Smooth muscle cell (in vitro differentiated cells): Measurements from ENCODE around the gene ATAD3B. TPM values are rescaled to one million over a fixed set of nuclear protein-coding genes. Genes with fewer than 3 reads are reported as not detected.
"Not testable (repeated sequence)": the region's sequence is repeated elsewhere in the genome, so short reads cannot be mapped to it uniquely, and the experiment has no call there.

Source experiments
- DNase-seq: peaks from one replicate; lab custom pipeline; 2025; ENCODE audit not compliant: unreplicated experiment; lab: John Stamatoyannopoulos, UW
- H2AFZ ChIP-seq: fragments of 200-600 bp; sonication (generic); 2 replicates; pipeline ENCODE4 v1.6.0; 2016; ENCODE audit warnings: antibody characterized with exemption, low read depth, mild to moderate bottlenecking
- H3F3A ChIP-seq: fragments of 200-600 bp; sonication (generic); 2 replicates; pipeline ENCODE4 v1.6.0; 2017; ENCODE audit warnings: antibody characterized with exemption, low read depth
- H3K27ac ChIP-seq: fragments of 200-600 bp; sonication (generic); 2 replicates; pipeline ENCODE4 v1.5.1; 2016; ENCODE audit warnings: low read depth, mild to moderate bottlenecking
- H3K27me3 ChIP-seq: fragments of 200-600 bp; sonication (generic); 2 replicates; pipeline ENCODE4 v1.6.1; 2016; ENCODE audit warnings: low read depth, mild to moderate bottlenecking
- H3K36me3 ChIP-seq: fragments of 200-600 bp; sonication (generic); 2 replicates; pipeline ENCODE4 v1.5.1; 2016; ENCODE audit warnings: low read depth
- H3K4me1 ChIP-seq: fragments of 200-600 bp; sonication (generic); 2 replicates; pipeline ENCODE4 v1.5.1; 2016; ENCODE audit warnings: low read depth
- H3K4me2 ChIP-seq: fragments of 200-600 bp; sonication (generic); 2 replicates; pipeline ENCODE4 v1.6.0; 2016; ENCODE audit warnings: mild to moderate bottlenecking
- H3K4me3 ChIP-seq: fragments of 200-600 bp; sonication (generic); 2 replicates; pipeline ENCODE4 v1.5.1; 2016; ENCODE audit warnings: mild to moderate bottlenecking
- H3K79me2 ChIP-seq: fragments of 200-600 bp; sonication (generic); 2 replicates; pipeline ENCODE4 v1.6.0; 2016; ENCODE audit warnings: low read depth, mild to moderate bottlenecking
- H3K9ac ChIP-seq: fragments of 200-600 bp; sonication (generic); 2 replicates; pipeline ENCODE4 v1.6.0; 2016; ENCODE audit warnings: low read depth
- H3K9me3 ChIP-seq: fragments of 200-600 bp; sonication (generic); replicated peaks from 2 replicates; pipeline ENCODE4 v1.5.1; 2016; ENCODE audit warnings: low read depth
- H4K20me1 ChIP-seq: fragments of 200-600 bp; sonication (generic); 2 replicates; pipeline ENCODE4 v1.6.0; 2016; ENCODE audit warnings: low read depth
- CTCF ChIP-seq: fragments of 200-600 bp; sonication (generic); IDR thresholded peaks from 2 replicates; pipeline ENCODE4 v1.5.1; 2017; ENCODE audit warnings: borderline replicate concordance, mild to moderate bottlenecking, antibody characterized with exemption; ENCODE audit not compliant: insufficient read depth, poor library complexity, severe bottlenecking
- WGBS: methylation state at CpG from one replicate; pipeline ENCODE4 v1.1.7; 2016; ENCODE audit warnings: low lambda C conversion rate; 5-methylcytosine and 5-hydroxymethylcytosine counted together
- polyA plus RNA-seq: library from polyadenylated mRNA; unstranded; fragments of >200 nt; fragmentation: Nextera tagmentation; extraction: Ambion mirVana; gene quantifications from 2 replicates; pipeline ENCODE4 v1.2.1, GENCODE V29; 2016
- total RNA-seq: library from RNA; depleted of rRNA; stranded (reverse); fragments of >200 nt; gene quantifications from 2 replicates; pipeline ENCODE4 v1.2.3, GENCODE V29; 2014

Gene ATAD3B
- total and polyA plus RNA-seq, 2 experiments from 2014 or later = 8.6 to 20.2 TPM

GRCh38 chr1:1524750-1525383, 53.3 kb downstream of the ATAD3B start:
- not testable (repeated sequence) for H3K4me3 ChIP-seq, H3K9me3 ChIP-seq, H3K79me2 ChIP-seq, H3K4me2 ChIP-seq, DNase-seq, H3K4me1 ChIP-seq, H3K27me3 ChIP-seq, H3K36me3 ChIP-seq, H3K27ac ChIP-seq, H2AFZ ChIP-seq, H4K20me1 ChIP-seq, H3K9ac ChIP-seq, H3F3A ChIP-seq
- 97% methylated on average over 24 of the region's 30 CpGs for WGBS

DNA sequence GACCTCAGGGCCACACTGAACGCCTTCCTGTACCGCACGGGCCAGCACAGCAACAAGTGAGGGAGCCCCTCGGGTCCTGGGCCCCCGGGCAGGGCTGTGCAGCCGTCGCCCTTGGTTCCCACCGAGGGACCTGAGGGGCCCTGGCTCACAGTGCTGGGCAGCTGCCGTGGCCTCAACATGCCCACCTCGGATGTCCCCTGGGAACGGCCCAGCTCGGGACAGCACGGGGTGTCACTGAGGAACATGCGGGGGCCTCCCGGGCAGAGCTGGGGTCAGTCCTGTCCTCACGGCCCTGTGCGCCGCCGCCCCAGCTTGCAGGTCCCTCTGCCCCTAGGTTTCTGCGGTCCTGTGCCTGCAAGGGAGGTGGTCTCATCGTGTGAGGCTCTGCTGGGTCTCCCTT, 54.9 kb downstream of the ATAD3B start:
- 98% methylated on average over 17 of the region's 21 CpGs for WGBS
- H3K9me3 ChIP-seq, H3K9ac ChIP-seq: not testable (repeated sequence)

DNA sequence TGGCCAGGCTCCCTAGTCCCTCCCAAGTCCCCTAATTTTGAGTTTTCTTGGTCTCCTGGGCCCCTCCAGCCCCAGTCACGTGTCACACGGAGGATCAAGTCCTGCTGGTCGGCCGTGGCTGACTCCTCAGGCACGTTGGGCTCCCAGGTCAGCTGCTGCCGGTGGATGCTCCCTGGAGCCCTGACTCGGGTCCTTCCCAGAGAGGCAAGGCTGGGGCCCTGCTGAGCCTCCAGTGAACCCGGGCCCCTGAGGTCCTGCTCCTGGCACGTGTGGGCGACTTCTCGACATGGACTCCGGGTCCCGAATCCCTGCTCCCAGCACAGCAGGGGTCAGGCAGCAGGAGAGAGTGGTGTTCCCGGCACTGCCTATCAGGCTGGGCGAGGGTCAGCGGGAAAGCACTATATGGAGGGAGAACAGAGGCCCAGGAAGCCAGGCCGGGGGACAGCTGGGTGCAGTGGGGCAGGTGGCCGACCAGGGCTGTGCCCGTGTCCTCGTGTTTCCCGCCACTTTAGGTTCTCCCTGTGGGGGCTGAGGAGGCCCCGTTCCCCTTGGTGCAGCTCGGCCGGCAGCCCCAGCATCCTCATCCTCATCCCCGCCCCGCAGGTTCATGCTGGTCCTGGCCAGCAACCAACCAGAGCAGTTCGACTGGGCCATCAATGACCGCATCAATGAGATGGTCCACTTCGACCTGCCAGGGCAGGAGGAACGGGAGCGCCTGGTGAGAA, 55.7 kb downstream of the ATAD3B start:
- Histone ChIP-seq H3K36me3 (no peaks in the 10 kb centered on the region), H2AFZ (no peak overlapping the region), H3F3A (no peaks in the 10 kb centered on the region), H3K4me1 (no peaks in the 10 kb centered on the region), H3K9ac (no peak overlapping the region), H3K27me3 (no peaks in the 10 kb centered on the region), H4K20me1 (no peaks in the 10 kb centered on the region), H3K4me3 (no peak overlapping the region), H3K9me3 (no peaks in the 10 kb centered on the region), H3K79me2 (no peaks in the 10 kb centered on the region), H3K4me2 (no peak overlapping the region), H3K27ac (no peak overlapping the region)
- over 99% methylated on average over 27 of the region's 31 CpGs for WGBS
- DNase-seq = no peak
- no peak for TF ChIP-seq CTCF

More for the DNA sequence above, 54.9 kb downstream of the ATAD3B start:
- not testable (repeated sequence) for H3K36me3 ChIP-seq, H4K20me1 ChIP-seq, H3F3A ChIP-seq, DNase-seq, H3K27me3 ChIP-seq, H3K4me3 ChIP-seq, H3K79me2 ChIP-seq, H3K4me2 ChIP-seq, H3K27ac ChIP-seq, H3K4me1 ChIP-seq, H2AFZ ChIP-seq

DNA sequence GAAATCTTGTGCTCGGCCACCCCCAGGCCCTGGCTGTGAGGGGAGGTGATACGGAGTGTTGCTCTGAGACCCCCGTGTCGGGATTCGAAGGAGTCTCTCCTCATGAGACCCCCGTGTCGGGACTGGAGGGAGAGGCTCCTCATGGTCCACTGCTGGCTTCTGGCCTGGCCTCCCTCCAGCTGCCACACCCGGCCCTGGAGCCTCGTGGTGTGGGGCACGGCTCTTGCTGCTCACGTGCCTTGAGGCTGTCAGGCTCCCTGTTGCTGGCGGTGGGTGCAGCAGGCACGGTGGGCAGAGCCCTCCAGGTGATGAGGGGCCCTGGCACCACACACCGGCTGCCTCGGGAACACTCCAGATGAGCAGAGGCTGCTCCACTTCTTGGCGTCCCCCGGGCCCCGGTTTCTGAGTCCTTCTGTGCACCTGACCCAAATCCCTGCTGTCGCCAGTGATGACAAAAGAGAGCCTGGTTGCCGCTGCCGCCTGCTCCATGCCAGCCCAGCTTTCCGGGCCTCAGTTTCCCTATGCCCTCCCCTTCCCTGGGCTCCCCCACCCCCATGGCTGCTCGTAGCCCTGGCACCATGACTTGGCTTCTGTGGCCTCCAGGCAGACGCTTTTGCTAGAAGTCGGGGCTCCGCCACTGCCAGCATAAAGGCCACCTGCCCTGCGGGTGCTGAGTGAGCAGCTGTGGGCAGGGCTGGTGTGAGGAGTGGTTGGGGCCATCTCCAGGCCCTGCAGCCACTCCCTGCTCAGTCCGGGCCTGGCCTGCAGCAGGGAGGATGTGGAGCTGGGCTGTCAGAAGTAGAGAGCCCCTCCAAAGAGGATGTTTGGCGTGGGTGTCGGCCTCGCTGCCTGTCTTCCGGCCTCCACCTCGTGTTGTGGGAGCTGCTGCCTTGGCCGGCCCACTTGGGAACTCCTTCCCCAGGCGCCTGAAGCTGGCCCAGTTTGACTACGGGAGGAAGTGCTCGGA, 57.0 kb downstream of the ATAD3B start:
- Histone ChIP-seq H3K9me3 (no peaks in the 10 kb centered on the region), H3K27ac (no peak overlapping the region), H2AFZ (no peak overlapping the region), H3K4me1 (no peaks in the 10 kb centered on the region), H3K27me3 (no peaks in the 10 kb centered on the region), H3F3A (no peaks in the 10 kb centered on the region), H3K36me3 (no peaks in the 10 kb centered on the region), H3K9ac (no peak overlapping the region), H4K20me1 (no peaks in the 10 kb centered on the region), H3K79me2 (no peaks in the 10 kb centered on the region), H3K4me3 (no peak overlapping the region), H3K4me2 (no peak overlapping the region)
- TF ChIP-seq CTCF = no peak
- no peak for DNase-seq
- 97% methylated on average over 36 of the region's 37 CpGs for WGBS
